Measurements from ENCODE around the gene SMIM45.

The SMIM45 gene

DNA sequence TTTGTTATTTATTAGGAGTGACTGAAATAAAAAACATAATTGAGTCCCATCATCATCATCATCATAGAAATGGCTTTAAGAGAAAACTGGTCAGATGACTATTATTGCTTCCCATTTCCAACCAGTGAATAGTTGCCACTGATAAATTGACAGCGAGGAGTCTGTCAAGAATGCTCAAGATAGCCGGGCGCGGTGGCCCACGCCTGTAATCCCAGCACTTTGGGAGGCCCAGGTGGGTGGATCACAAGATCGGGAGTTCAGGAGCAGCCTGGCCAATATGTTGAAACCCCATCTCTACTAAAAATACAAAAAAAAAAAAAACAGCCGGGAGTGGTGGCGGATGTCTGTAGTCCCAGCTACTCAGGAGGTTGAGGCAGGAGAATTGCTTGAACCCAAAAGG, 48.5 kb downstream of the SMIM45 start:
- Histone ChIP-seq H3K23me2 (ENCODE audit: low read depth, low read length) (no peaks in the 10 kb centered on the region), H3K9ac (replicated peaks in 1 of 4; ENCODE audit: extremely low read depth in 1 of 4, low read depth in 3 of 4, low read length in 3 of 4) (no peak overlapping the region), H4K5ac (ENCODE audit: insufficient read length, low read depth, low read length) (no peak overlapping the region), H3K4me1 (replicated peaks in 1 of 4; ENCODE audit: control insufficient read depth in 3 of 4, insufficient read depth in 4 of 4, low read length in 3 of 4) (0 out of 7 replicates have a peak, but pooled peaks cover 0 to 2% (median 0%) of the 10 kb centered on the region in 4 experiments), H3K14ac (ENCODE audit: insufficient read length) (no peak overlapping the region), H3K27me3 (replicated peaks in 1 of 4; ENCODE audit: control insufficient read depth in 3 of 4, extremely low read depth in 1 of 4, insufficient read depth in 3 of 4, low read length in 3 of 4) (no peaks in the 10 kb centered on the region; a peak in 1 of 7 replicates), H4K20me1 (replicated peaks in 1 of 2; ENCODE audit: control insufficient read depth in 1 of 2, insufficient read depth in 2 of 2, low read length in 2 of 2) (no peaks in the 10 kb centered on the region), H2BK120ac (replicated peaks; ENCODE audit: low read depth, low read length) (no peak overlapping the region), H3K4me2 (ENCODE audit: insufficient read depth in 1 of 2, low read depth in 2 of 2, low read length in 2 of 2) (no peak overlapping the region), H3K4ac (replicated peaks; ENCODE audit: insufficient read length, low read depth, low read length) (no peak overlapping the region), H2BK12ac (ENCODE audit: low read depth, low read length) (no peak overlapping the region), H2BK5ac (ENCODE audit: low read depth, low read length) (no peak overlapping the region), H2BK20ac (ENCODE audit: low read length) (no peak overlapping the region), H2AFZ (ENCODE audit: low read length) (no peak overlapping the region), H3K23ac (ENCODE audit: insufficient read length) (no peak overlapping the region), H3K79me2 (ENCODE audit: control insufficient read depth in 1 of 2, insufficient read depth in 2 of 2, low read length in 2 of 2) (no peaks in the 10 kb centered on the region), H3K36me3 (ENCODE audit: control insufficient read depth in 2 of 4, insufficient read depth in 4 of 4, low read length in 3 of 4) (peaks cover 0 to 11% (median 5%) of the 10 kb centered on the region in 4 experiments; a peak in 4 of 8 replicates), H2BK15ac (ENCODE audit: low read length) (no peak overlapping the region), H4K8ac (ENCODE audit: extremely low read depth, insufficient read depth, low read length) (no peak overlapping the region), H3K18ac (ENCODE audit: extremely low read depth, low read length) (no peak overlapping the region), H2AK5ac (ENCODE audit: low read depth, low read length) (no peak overlapping the region), H3K56ac (replicated peaks; ENCODE audit: insufficient read length, low read depth, low read length) (no peak overlapping the region), H3K4me3 (ENCODE audit: extremely low read depth in 1 of 4, insufficient read depth in 2 of 4, low read depth in 3 of 4, low read length in 4 of 4) (no peak overlapping the region), H4K91ac (replicated peaks; ENCODE audit: insufficient read length, low read length) (no peak overlapping the region), H3K79me1 (ENCODE audit: low read depth, low read length) (no peaks in the 10 kb centered on the region), H3K9me3 (ENCODE audit: insufficient read depth in 2 of 2, low read depth in 1 of 2, low read length in 1 of 2) (peaks cover 0 to 4% of the 10 kb centered on the region in 2 experiments; a peak in 1 of 4 replicates), H3K27ac (ENCODE audit: low read depth, low read length) (no peak overlapping the region)
- WGBS, 2 experiments (ENCODE audit: extremely low coverage in 1 of 2, insufficient coverage in 1 of 2, insufficient read length in 1 of 2, insufficient replicate concordance in 2 of 2, low coverage in 1 of 2, low lambda C conversion rate in 2 of 2, missing lambda C conversion rate in 1 of 2): 94% methylated on average over 8 of the region's 8 CpGs; no CpG with 5 or more reads in 1 of the 2 experiments
- FAIRE-seq (no peak), DNase-seq (ENCODE audit: low read depth in 1 of 2, low spot score in 2 of 2) (no peak)
- CTCF ChIA-PET (ENCODE audit: partially characterized antibody): interaction anchor here (0.6 to 1.8 kb wide), 2 partner anchors 91 to 328 kb away, joined by 3 to 4 read pairs; partner anchors contain the start of gene NDUFA6
- no peak for TF ChIP-seq BCL11A (IDR thresholded peaks at IDR 0.05; ENCODE audit: low read depth in 2 of 2, low read length in 2 of 2)
- no peak for TF ChIP-seq RXRA (IDR thresholded peaks at IDR 0.05; ENCODE audit: insufficient read depth, low read depth, low read length)
- TF ChIP-seq PHF8 (conservative IDR thresholded peaks at IDR 0.05; ENCODE audit: low read depth, low read length): no peak
- TF ChIP-seq TAF1 (IDR thresholded peaks at IDR 0.05; ENCODE audit: low read depth, low read length): no peak
- TF ChIP-seq ZNF274 (IDR thresholded peaks at IDR 0.05; ENCODE audit: borderline replicate concordance, extremely low read depth, low read length): no peak
- no peak for TF ChIP-seq SUZ12 (IDR thresholded peaks at IDR 0.05; ENCODE audit: low read length)
- TF ChIP-seq BRCA1 (IDR thresholded peaks at IDR 0.05; ENCODE audit: low read depth, low read length): no peak
- TF ChIP-seq ASH2L (IDR thresholded peaks at IDR 0.05; ENCODE audit: low read length): no peak
- TF ChIP-seq SIRT6 (IDR thresholded peaks at IDR 0.05; ENCODE audit: low read length): no peak
- no peak for TF ChIP-seq CHD1 (IDR thresholded peaks at IDR 0.05; ENCODE audit: low read depth, low read length)
- TF ChIP-seq, protein P1, sequence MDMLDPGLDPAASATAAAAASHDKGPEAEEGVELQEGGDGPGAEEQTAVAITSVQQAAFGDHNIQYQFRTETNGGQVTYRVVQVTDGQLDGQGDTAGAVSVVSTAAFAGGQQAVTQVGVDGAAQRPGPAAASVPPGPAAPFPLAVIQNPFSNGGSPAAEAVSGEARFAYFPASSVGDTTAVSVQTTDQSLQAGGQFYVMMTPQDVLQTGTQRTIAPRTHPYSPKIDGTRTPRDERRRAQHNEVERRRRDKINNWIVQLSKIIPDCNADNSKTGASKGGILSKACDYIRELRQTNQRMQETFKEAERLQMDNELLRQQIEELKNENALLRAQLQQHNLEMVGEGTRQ (IDR thresholded peaks at IDR 0.05; ENCODE audit: low read length): no peak
- TF ChIP-seq EP300 (IDR thresholded peaks at IDR 0.05; ENCODE audit: borderline replicate concordance in 1 of 2, low read depth in 2 of 2, low read length in 2 of 2): no peak
- no peak for TF ChIP-seq RFX5 (IDR thresholded peaks at IDR 0.05; ENCODE audit: borderline replicate concordance, low read depth, low read length)
- no peak for TF ChIP-seq NANOG (IDR thresholded peaks at IDR 0.05; ENCODE audit: insufficient read depth, low read depth, low read length, poor library complexity, severe bottlenecking)
- POLR2A ChIA-PET (ENCODE audit: partially characterized antibody): no interaction called here

Measured in H1 (cell line).